GM18519 (cell line): Measurements from ENCODE around the gene PRLR.
"Not testable (repeated sequence)": the region's sequence is repeated elsewhere in the genome, so short reads cannot be mapped to it uniquely, and the experiment has no call there.

ENCODE experiments used
- ATAC-seq: cut with Tn5 transposase; IDR thresholded peaks from one replicate; pipeline ENCODE4 v1.9.1; 2021; ENCODE audit warnings: mild to moderate bottlenecking, moderate library complexity; ENCODE audit not compliant: unreplicated experiment, low FRiP score

Gene PRLR

GRCh38 chr5:35045280-35045679 lies 185.0 kb downstream of the PRLR start:
- ATAC-seq: no peak

GRCh38 chr5:35044649-35045048 lies 185.6 kb downstream of the PRLR start:
- no peak for ATAC-seq

GRCh38 chr5:35042781-35043180 lies 187.5 kb downstream of the PRLR start:
- ATAC-seq: no peak

GRCh38 chr5:35041261-35041660 lies 189.0 kb downstream of the PRLR start:
- ATAC-seq: no peak

- no peak for ATAC-seq
Measured at GRCh38 chr5:35038891-35039290, 191.4 kb downstream of the PRLR start.

- no peak for ATAC-seq
Measured at GRCh38 chr5:35036536-35036935, 193.8 kb downstream of the PRLR start.

GRCh38 chr5:35035929-35036328 lies 194.4 kb downstream of the PRLR start:
- ATAC-seq: not testable (repeated sequence)

- ATAC-seq: no peak
Measured at GRCh38 chr5:35035271-35035670, 195.0 kb downstream of the PRLR start.

- no peak for ATAC-seq
Measured at GRCh38 chr5:35032356-35032755, 197.9 kb downstream of the PRLR start.

- no peak for ATAC-seq
Measured at GRCh38 chr5:35031276-35031675, 199.0 kb downstream of the PRLR start.

GRCh38 chr5:35030426-35031100 lies 199.7 kb downstream of the PRLR start:
- ATAC-seq: no peak

- ATAC-seq: no peak
Measured at GRCh38 chr5:35029333-35029732, 201.0 kb downstream of the PRLR start.

GRCh38 chr5:35026941-35027340 lies 203.3 kb downstream of the PRLR start:
- no peak for ATAC-seq

GRCh38 chr5:35026280-35026840 lies 203.9 kb downstream of the PRLR start:
- no peak for ATAC-seq

GRCh38 chr5:35024911-35025510 lies 205.3 kb downstream of the PRLR start:
- no peak for ATAC-seq

GRCh38 chr5:35023391-35024178 lies 206.7 kb downstream of the PRLR start:
- no peak for ATAC-seq

- no peak for ATAC-seq
Measured at GRCh38 chr5:35016174-35017051, 213.9 kb downstream of the PRLR start.

GRCh38 chr5:35015063-35015462 lies 215.2 kb downstream of the PRLR start:
- ATAC-seq: no peak

GRCh38 chr5:35012796-35013195 lies 217.5 kb downstream of the PRLR start:
- ATAC-seq: no peak

GRCh38 chr5:35012365-35012764 lies 217.9 kb downstream of the PRLR start:
- no peak for ATAC-seq
